ENCODE results near the gene ITGB5.

- TF ChIP-seq CTCF (conservative IDR thresholded peaks at IDR 0.05 in 1 of 2, IDR thresholded peaks at IDR 0.05 in 1 of 2; ENCODE audit: extremely low read depth in 1 of 2, insufficient read depth in 1 of 2, low read depth in 1 of 2, low read length in 2 of 2) (no peak), EZH2 (IDR thresholded peaks at IDR 0.05; ENCODE audit: borderline replicate concordance, low read length) (no peak)
Observed at GRCh38 chr3:124888482-124889441, 1.6 kb upstream of the ITGB5 start.
